Measurements from ENCODE around the gene ANO2.

ANO2 gene

DNA sequence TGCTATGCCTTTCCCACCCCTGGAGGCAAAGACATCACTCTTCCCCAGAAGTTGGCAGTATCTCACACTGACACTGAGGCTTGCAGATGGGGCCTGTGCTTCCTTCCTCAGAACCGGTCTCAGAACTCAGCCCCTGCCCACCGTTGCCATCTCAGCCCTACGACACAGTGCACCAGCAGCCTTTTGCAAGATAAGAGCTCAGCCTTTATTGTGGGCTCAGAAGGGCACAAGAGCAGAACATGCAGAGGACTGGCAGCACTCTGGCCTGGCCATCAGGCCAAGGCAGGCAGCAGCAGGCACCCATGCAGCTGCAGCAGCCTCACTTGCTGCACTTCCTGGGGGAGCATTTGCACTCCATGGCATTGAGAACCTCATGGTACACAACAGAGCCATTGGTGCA lies 3.6 kb upstream of the ANO2 start:
- no peak for DNase-seq

DNA sequence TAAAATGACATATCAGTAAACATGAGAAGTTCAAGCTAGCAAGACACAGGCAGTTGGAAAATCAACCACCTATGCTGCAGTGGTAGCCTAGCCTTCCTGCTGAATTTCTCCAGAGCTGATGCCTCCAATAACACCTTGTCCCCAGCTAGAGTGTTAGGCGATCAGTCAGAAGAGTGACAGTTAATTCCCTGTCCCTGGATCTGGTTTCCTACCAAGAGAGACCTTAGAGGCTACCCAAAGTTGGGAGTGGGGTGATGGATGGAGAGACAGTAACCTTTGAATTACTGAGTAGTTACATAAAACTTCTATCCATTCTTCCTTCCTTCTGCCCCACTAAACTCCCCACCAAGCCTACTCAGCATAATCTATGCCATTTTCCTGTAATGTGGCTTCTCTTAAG lies 1.9 kb upstream of the ANO2 start:
- TF ChIP-seq POLR2A (IDR thresholded peaks at IDR 0.05; ENCODE audit: low read length) (no peak), GATA1 (IDR thresholded peaks at IDR 0.05; ENCODE audit: low read depth, low read length) (no peak)
- no peak for DNase-seq

More for the DNA sequence above, 3.6 kb upstream of the ANO2 start:
- TF ChIP-seq POLR2A (IDR thresholded peaks at IDR 0.05; ENCODE audit: low read length): no peak
- TF ChIP-seq GATA1 (IDR thresholded peaks at IDR 0.05; ENCODE audit: low read depth, low read length): no peak

DNA sequence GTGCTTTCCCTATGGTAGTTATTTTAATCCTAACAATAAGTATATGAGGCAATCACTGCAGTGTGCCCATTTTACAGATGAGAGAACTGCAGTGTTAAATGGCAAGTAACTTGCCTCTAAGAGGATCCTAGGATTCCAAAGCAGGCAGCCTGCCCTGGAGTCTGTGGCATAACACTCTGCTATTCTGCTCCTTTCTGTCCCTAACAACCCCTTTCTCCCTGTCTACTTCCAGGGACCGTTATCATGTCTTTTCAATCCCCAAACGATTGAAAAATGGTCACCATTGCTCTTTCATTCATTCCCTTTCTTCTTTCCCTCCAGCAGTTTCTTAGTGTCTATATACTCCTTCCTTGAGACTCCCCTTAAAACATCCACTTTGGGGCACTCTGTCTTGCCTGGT lies 1.3 kb upstream of the ANO2 start:
- DNase-seq: no peak
- TF ChIP-seq POLR2A (IDR thresholded peaks at IDR 0.05; ENCODE audit: low read length): no peak
- no peak for TF ChIP-seq GATA1 (IDR thresholded peaks at IDR 0.05; ENCODE audit: low read depth, low read length)

DNA sequence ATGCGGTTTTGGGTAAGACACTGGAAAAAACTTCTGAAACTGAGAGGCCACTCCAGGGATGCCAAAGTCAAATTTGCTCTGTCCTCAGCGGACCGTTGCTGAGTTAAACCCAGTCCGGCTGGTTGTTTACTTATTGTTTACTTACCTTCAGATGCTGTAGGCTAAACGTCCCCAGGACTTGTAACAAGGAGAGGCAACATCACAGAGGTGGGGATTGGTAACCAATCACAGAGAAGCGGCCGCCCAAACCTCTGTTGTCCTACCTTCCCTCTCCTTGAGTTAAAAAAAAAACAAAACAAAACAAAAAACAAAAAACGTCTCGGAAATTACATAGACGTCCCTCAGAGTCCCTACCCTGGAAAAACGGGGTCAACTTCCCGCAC lies 380 bp downstream of the ANO2 start:
- TF ChIP-seq GATA1 (IDR thresholded peaks at IDR 0.05; ENCODE audit: low read depth, low read length): no peak
- no peak for TF ChIP-seq POLR2A (IDR thresholded peaks at IDR 0.05; ENCODE audit: low read length)
- no peak for DNase-seq

DNA sequence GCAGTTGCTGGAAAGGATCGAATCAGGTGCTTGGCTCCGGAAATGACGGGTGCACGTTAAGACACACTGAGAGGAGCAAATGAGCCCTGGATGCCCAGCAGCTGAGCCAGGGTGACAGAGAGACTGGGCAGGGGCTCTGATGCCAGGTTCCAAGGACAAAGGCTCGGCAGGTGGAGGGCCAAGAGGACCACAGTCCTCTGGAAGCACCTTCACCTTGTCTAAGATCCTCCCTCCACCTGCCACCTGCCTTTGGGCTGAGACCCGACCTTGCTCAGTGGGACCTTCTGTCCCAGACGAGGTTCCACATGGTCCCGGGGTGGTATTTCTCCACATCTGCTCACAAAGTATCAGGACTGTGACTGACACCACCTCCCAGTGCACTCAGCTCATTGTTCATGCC lies 1.0 kb downstream of the ANO2 start:
- no peak for DNase-seq
- TF ChIP-seq POLR2A (IDR thresholded peaks at IDR 0.05; ENCODE audit: low read length): no peak
- TF ChIP-seq GATA1 (IDR thresholded peaks at IDR 0.05; ENCODE audit: low read depth, low read length): no peak

DNA sequence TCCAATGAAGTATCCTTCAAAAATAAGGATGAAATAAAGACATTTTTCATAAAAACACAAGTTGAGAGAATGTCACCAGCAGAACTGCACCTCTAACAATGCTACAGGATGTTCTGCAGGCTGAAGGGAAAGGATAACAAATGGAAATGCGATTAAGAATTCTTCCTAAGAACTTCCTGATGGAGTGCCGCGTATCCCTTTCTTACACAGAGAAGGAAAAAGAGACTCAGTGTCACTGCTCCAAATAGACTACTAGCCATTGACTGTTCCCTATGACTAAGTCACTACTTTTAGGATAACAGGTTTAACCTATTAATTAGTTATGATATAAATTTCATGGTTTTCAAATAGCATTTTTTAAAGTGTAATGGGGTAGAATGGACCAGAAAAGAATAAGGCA lies 3.2 kb downstream of the ANO2 start:
- TF ChIP-seq GATA1 (IDR thresholded peaks at IDR 0.05; ENCODE audit: low read depth, low read length) (no peak), POLR2A (IDR thresholded peaks at IDR 0.05; ENCODE audit: low read length) (no peak)
- DNase-seq: no peak

DNA sequence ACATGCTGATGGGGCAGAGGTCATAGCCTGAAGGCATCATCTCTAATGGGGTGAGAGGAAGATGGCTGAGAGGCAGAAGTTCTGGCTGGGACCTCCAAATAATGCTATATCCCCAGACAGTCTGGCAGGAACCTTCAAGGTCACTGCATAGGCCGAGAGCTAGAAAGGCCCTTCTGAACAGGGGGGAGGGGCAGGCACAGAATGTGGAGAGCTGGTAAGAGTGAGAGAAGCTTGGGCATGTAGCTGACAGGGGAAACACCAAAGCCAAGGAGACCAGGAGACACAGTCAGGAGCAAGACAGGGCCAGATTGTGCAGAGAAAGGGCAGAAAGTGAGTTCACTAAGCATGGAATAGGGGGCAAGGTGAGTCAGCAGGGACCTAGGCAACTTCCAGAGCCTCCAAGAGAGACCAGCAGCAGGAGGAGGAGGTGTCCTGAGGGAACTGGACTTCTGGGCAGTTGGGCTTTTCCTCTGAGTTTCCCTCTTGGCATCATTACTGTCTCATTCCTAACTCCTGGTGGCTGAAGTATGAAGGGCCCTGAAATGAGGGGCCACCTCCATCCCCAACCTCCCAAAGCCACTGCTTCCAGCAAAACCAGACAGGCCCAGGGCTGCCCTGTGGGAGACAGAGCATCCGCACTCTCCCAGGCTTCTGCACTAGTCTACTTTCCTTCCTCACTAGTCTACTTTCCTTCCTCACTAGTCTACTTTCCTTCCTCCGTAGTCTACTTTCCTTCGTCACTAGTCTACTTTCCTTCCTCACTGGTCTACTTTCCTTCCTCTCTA lies 17.1 kb downstream of the ANO2 start:
- TF ChIP-seq POLR2A (IDR thresholded peaks at IDR 0.05; ENCODE audit: low read length) (no peak), GATA1 (IDR thresholded peaks at IDR 0.05; ENCODE audit: low read depth, low read length) (no peak)
- no peak for DNase-seq

DNA sequence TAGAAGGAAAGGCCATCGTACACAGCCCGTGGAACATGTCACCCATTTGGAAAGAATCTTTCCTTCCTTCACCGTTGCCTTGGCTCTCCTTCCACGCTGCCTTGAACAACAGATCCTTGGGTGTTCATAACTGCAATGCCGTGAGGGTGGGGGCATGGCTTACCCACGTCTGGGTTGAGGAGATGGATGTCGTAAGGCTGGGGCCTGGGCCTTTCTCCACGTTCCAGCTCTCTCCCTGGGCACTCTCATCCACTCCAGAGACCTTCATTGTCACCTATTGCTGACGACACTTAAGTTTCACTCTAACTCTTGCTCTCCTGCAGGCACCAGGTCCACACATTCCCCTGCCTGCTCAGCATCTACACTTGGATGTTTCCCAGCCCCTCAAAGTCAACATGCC lies 19.4 kb downstream of the ANO2 start:
- no peak for DNase-seq
- TF ChIP-seq GATA1 (IDR thresholded peaks at IDR 0.05; ENCODE audit: low read depth, low read length) (no peak), POLR2A (IDR thresholded peaks at IDR 0.05; ENCODE audit: low read length) (no peak)

DNA sequence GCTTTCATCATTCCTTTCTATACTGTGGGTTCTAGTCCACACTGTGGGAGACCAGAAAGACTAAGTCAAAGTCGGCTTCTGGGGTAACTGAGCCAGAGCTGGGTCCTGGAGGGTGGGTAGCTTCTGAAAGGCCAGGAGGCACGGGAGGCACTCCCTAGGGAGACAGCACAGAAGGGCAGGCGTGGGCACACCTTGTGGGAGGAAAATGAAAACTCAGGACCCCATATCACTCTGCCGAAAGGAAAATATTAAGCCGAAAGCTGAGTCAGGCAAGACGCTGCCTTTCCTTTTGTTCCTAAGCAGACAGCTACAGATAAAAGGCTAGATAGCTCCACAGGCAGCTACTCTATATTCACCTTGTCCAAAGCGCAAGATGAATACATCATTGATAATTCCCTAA lies 20.7 kb downstream of the ANO2 start:
- no peak for TF ChIP-seq POLR2A (IDR thresholded peaks at IDR 0.05; ENCODE audit: low read length)
- TF ChIP-seq GATA1 (IDR thresholded peaks at IDR 0.05; ENCODE audit: low read depth, low read length): no peak
- no peak for DNase-seq

DNA sequence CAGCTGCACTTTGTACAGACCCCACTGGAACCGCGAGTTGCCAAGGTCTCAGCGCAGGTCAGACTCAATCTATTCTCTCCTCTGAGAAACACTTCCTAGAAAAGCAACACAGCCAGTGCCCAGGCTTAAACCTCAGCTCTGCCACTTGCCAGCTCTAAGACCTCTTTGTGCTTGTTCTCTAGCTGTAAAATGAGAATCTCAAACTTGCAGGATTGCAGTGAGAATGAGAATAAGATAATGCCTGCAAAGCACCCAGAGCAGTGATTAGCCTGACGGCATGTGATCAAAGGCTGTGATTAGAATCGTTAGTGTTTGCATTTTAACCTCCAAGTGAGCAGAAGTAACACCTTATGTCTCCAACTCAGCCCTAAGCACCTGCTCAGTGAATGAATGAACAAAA lies 21.3 kb downstream of the ANO2 start:
- TF ChIP-seq POLR2A (IDR thresholded peaks at IDR 0.05; ENCODE audit: low read length) (no peak), GATA1 (IDR thresholded peaks at IDR 0.05; ENCODE audit: low read depth, low read length) (no peak)
- DNase-seq: no peak

DNA sequence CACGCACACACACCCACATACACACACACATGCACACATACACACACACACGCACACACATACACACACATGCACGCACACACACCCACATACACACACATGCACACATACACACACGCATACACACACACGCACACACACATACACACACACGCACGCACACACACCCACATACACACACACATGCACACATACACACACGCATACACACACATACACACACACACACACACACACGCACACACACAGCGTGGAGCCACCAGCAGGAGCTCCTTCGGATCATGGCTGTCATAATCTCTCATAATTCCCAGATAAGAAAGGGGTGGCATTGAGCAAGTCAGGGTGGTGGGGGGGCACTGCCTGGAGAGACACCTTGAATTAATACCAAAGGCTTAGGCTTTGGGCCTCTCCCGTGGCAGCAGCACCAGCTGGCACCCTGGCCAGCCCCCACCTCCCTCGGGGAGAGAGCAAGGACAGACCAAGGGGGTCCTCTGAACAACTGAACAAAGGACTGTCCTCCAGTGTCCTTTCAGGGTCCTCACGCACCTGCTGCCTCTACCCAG lies 21.9 kb downstream of the ANO2 start:
- TF ChIP-seq POLR2A (IDR thresholded peaks at IDR 0.05; ENCODE audit: low read length) (no peak), GATA1 (IDR thresholded peaks at IDR 0.05; ENCODE audit: low read depth, low read length) (no peak)
- no peak for DNase-seq

DNA sequence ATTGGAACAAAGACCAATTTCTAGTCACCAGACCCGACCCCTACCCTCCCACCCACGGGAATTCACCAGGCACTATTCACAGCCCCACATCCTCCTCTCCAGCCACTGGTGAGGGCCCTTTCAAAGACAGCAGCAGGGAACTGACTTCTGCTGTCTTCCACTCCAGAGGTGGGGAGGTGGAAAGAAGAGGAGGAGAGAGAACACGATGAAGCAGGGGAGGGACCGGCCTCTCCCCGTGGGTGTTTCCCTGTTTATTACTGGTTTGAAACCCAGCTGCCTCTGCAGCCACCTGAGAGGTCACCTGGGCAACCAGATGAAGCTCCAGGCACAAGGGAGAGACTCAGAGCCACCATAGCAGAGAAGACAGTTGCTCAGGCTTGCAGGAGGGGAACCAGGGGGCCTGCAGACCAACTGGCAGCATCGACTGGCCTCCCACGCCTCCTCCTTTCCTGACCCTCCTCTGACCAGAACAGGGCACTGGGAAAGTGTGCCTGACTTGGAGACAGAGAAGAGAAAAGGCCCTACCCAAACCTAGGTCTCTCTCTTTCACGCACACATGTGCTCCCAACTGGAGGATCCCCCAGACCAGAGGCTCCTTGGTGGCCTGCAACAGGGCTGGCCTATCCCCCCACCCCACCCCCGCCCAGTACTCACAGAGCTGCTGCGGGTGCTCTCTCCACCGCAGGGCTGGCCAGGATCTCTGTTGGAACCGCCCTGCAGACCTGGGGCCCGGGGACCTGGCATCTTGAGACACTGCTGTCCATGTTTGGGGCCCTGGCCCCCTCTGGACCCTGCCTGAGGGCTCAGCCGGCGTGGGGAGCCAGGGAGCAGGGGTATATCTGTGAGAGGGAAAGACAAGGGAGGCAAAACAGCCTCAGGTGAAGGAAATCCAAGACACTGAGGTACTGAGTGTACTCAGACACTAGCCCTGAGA lies 22.8 kb downstream of the ANO2 start:
- DNase-seq: no peak
- TF ChIP-seq POLR2A (IDR thresholded peaks at IDR 0.05; ENCODE audit: low read length) (no peak), GATA1 (IDR thresholded peaks at IDR 0.05; ENCODE audit: low read depth, low read length) (no peak)

DNA sequence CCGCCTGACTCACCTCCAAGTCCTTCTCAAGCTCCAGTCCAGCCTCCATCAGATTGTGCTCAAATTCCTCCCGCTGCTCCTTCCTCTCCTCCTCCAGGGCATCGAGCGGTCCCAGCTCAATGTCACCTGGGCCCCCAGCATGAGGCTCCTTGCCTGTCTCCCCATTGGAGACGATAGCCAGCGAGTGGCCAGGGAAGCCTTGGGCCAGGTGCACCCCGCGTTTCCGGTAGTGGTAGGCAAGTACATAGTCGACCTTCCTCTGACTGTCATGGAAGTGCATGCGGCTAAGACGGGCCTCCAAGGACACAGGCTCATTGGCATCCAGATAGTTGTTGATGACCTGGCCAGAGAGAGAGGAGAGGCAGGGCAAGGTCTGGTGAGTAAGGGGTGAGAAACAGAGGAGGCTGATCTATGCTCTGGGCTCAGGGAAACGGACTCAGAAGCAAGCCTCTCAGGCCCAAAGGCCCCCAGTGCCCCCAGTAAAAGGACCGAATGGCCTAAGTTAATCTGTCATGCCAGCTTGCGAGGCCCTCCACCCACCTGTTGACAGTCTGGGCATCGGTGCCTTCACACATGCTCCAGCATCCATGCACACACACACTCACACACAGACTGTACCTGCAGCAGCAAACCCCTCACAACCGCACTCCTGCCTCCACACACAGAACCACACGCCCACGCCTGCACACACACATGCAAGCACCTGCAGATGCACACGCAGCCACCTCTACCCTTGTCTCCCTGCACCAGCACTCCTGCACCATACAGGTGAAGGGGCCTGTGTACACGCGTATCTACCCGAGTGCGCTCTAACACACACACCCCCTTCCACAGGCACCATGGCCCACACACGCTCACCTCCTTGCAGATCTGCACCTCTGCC lies 23.8 kb downstream of the ANO2 start:
- DNase-seq: no peak
- TF ChIP-seq POLR2A (IDR thresholded peaks at IDR 0.05; ENCODE audit: low read length) (no peak), GATA1 (IDR thresholded peaks at IDR 0.05; ENCODE audit: low read depth, low read length) (no peak)
